Measurements from ENCODE around the gene HYCC2. TPM values are rescaled to one million over a fixed set of nuclear protein-coding genes. Genes with fewer than 3 reads are reported as not detected.

HYCC2 gene
- total and polyA plus RNA-seq, 2 of the 8 experiments (the other 6 are each of a cell fraction or from before 2014, with no cell fraction given): 0.86 to 8.0 TPM

DNA sequence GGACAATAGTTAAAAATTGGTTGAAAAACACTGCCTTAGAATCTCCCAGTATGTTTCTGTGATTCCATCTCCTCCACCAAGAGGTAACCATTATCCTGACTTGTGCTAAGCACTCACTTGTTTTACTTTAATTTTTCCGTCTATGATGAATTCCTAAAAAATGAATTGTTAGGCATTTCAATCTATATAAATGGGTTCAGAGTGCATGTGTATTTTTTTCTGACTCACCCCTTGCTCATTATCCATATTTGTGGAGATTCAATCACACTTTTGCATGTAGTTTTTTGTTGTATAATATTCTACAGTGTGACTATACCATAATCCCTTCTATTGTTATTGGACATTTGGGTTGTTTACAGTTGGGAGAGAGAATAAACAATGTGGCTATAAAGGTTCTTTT is 1.6 kb upstream of the HYCC2 start:
- WGBS, 2 experiments (ENCODE audit: extremely low coverage in 1 of 2, insufficient coverage in 1 of 2, insufficient read length in 1 of 2, insufficient replicate concordance in 2 of 2, low coverage in 1 of 2, low lambda C conversion rate in 2 of 2, missing lambda C conversion rate in 1 of 2): 70% methylated on average over 1 of the region's 1 CpG; no CpG with 5 or more reads in 1 of the 2 experiments
- CTCF ChIA-PET (ENCODE audit: partially characterized antibody): interaction anchor here (1.1 to 6.7 kb wide), 2 partner anchors 108 to 110 kb away, joined by 4 to 102 read pairs; partner anchors contain the start of gene ORC2
- peaks cover 0 to 28% of the 10 kb centered on the region in 2 experiments; a peak in 2 of 4 replicates for H3K79me2 ChIP-seq (ENCODE audit: control insufficient read depth in 1 of 2, insufficient read depth in 2 of 2, low read length in 2 of 2)

More for the DNA sequence above, 1.6 kb upstream of the HYCC2 start:
- no peak overlapping the region for H2AK5ac ChIP-seq (ENCODE audit: low read depth, low read length)
- no peak overlapping the region for H3K14ac ChIP-seq (ENCODE audit: insufficient read length)
- no peak overlapping the region for H3K23ac ChIP-seq (ENCODE audit: insufficient read length)
- H2BK120ac ChIP-seq (replicated peaks; ENCODE audit: low read depth, low read length): no peak overlapping the region
- no peak overlapping the region for H3K4ac ChIP-seq (replicated peaks; ENCODE audit: insufficient read length, low read depth, low read length)
- FAIRE-seq: no peak
- peaks cover 4% of the 10 kb centered on the region for H3K23me2 ChIP-seq (ENCODE audit: low read depth, low read length)
- no peak overlapping the region for H2BK20ac ChIP-seq (ENCODE audit: low read length)
- TF ChIP-seq CBX5 (IDR thresholded peaks at IDR 0.05; ENCODE audit: low read depth, low read length) (no peak), CHD1 (IDR thresholded peaks at IDR 0.05; ENCODE audit: low read depth, low read length) (no peak), KDM4A (IDR thresholded peaks at IDR 0.05; ENCODE audit: low read depth, low read length, severe bottlenecking) (no peak), GTF2F1 (IDR thresholded peaks at IDR 0.05; ENCODE audit: borderline replicate concordance, low read depth, low read length) (no peak), BRCA1 (IDR thresholded peaks at IDR 0.05; ENCODE audit: low read depth, low read length) (no peak), SAP30 (IDR thresholded peaks at IDR 0.05; ENCODE audit: insufficient read depth, insufficient replicate concordance, low read length) (no peak), NRF1 (IDR thresholded peaks at IDR 0.05; ENCODE audit: low read depth, low read length) (no peak), EP300 (IDR thresholded peaks at IDR 0.05; ENCODE audit: borderline replicate concordance in 1 of 2, low read depth in 2 of 2, low read length in 2 of 2) (no peak), SIX5 (IDR thresholded peaks at IDR 0.05; ENCODE audit: low read depth, low read length) (no peak)
- peak overlapping the region in 2 of 4 experiments; percentile 82 to 99; a peak in 4 of 8 replicates for H3K4me3 ChIP-seq (ENCODE audit: extremely low read depth in 1 of 4, insufficient read depth in 2 of 4, low read depth in 3 of 4, low read length in 4 of 4)
- H3K36me3 ChIP-seq (ENCODE audit: control insufficient read depth in 2 of 4, insufficient read depth in 4 of 4, low read length in 3 of 4): no peaks in the 10 kb centered on the region
- DNase-seq (ENCODE audit: low read depth in 1 of 2, low spot score in 2 of 2): no peak
- no peaks in the 10 kb centered on the region for H4K20me1 ChIP-seq (replicated peaks in 1 of 2; ENCODE audit: control insufficient read depth in 1 of 2, insufficient read depth in 2 of 2, low read length in 2 of 2)
- H4K5ac ChIP-seq (ENCODE audit: insufficient read length, low read depth, low read length): no peak overlapping the region
- no peak overlapping the region for H2BK15ac ChIP-seq (ENCODE audit: low read length)
- H3K9me3 ChIP-seq (ENCODE audit: insufficient read depth in 2 of 2, low read depth in 1 of 2, low read length in 1 of 2): no peaks in the 10 kb centered on the region
- no peak overlapping the region for H2BK5ac ChIP-seq (ENCODE audit: low read depth, low read length)
- H4K91ac ChIP-seq (replicated peaks; ENCODE audit: insufficient read length, low read length): no peak overlapping the region
- peak overlapping the region; percentile 68 to 82; a peak in 2 of 4 replicates for H3K4me2 ChIP-seq (ENCODE audit: insufficient read depth in 1 of 2, low read depth in 2 of 2, low read length in 2 of 2)
- no peak overlapping the region for H4K8ac ChIP-seq (ENCODE audit: extremely low read depth, insufficient read depth, low read length)
- H3K56ac ChIP-seq (replicated peaks; ENCODE audit: insufficient read length, low read depth, low read length): no peak overlapping the region
- H3K9ac ChIP-seq (replicated peaks in 1 of 4; ENCODE audit: extremely low read depth in 1 of 4, low read depth in 3 of 4, low read length in 3 of 4): no peak overlapping the region
- H2BK12ac ChIP-seq (ENCODE audit: low read depth, low read length): no peak overlapping the region
- POLR2A ChIA-PET (ENCODE audit: partially characterized antibody): interaction anchor here (1.3 to 1.4 kb wide), 2 partner anchors 45 to 110 kb away, joined by 3 to 5 read pairs; partner anchors contain the start of gene ORC2
- no peak overlapping the region for H3K18ac ChIP-seq (ENCODE audit: extremely low read depth, low read length)
- H3K27ac ChIP-seq (ENCODE audit: low read depth, low read length): no peak overlapping the region
- H3K27me3 ChIP-seq (replicated peaks in 1 of 4; ENCODE audit: control insufficient read depth in 3 of 4, extremely low read depth in 1 of 4, insufficient read depth in 3 of 4, low read length in 3 of 4): no peaks in the 10 kb centered on the region
- H3K4me1 ChIP-seq (replicated peaks in 1 of 4; ENCODE audit: control insufficient read depth in 3 of 4, insufficient read depth in 4 of 4, low read length in 3 of 4): peaks cover 0 to 3% (median 0%) of the 10 kb centered on the region in 4 experiments; a peak in 2 of 7 replicates
- H3K79me1 ChIP-seq (ENCODE audit: low read depth, low read length): no peaks in the 10 kb centered on the region
- no peak overlapping the region for H2AFZ ChIP-seq (ENCODE audit: low read length)

Data from H1 (cell line).